Stimulated activated CD4-positive, alpha-beta T cell treated with anti-CD3 and anti-CD28 coated beads, Interleukin-12 subunit alpha, Interleukin-12 subunit beta, amount 100 ng/mL, for 24 hours (primary cell): ENCODE results near the gene DDIT3.

ENCODE experiments used
- DNase-seq, 2 experiments: peaks; one replicate each; pipeline ENCODE4 v3.0.0-alpha.2; 2020; ENCODE audit warnings: low read depth in 2 of 2

Gene DDIT3

GRCh38 chr12:57547288-57548012 is 27.1 kb upstream of the DDIT3 start:
- no peak for DNase-seq

GRCh38 chr12:57546438-57547287 is 26.3 kb upstream of the DDIT3 start, which contains the start of gene DCTN2:
TSS of gene DCTN2 (minus strand) at chr12:57547192. CDS start at chr12:57547063, 129 bp downstream.
- DNase-seq = peak; percentile 87 to 95

- no peak for DNase-seq
Measured at GRCh38 chr12:57545809-57546437, 25.6 kb upstream of the DDIT3 start.

- no peak for DNase-seq
Measured at GRCh38 chr12:57543581-57543980, 23.3 kb upstream of the DDIT3 start.

- DNase-seq = no peak
Measured at GRCh38 chr12:57541717-57542116, 21.4 kb upstream of the DDIT3 start.

- no peak for DNase-seq
Measured at GRCh38 chr12:57541001-57541400, 20.7 kb upstream of the DDIT3 start.

- no peak for DNase-seq
Measured at GRCh38 chr12:57539134-57539768, 18.9 kb upstream of the DDIT3 start.

GRCh38 chr12:57536597-57536942 is 16.3 kb upstream of the DDIT3 start:
- DNase-seq = no peak

GRCh38 chr12:57535764-57536596 is 15.7 kb upstream of the DDIT3 start:
- no peak for DNase-seq

- no peak for DNase-seq
Measured at GRCh38 chr12:57534991-57535543, 14.8 kb upstream of the DDIT3 start.

GRCh38 chr12:57534250-57534649 is 13.9 kb upstream of the DDIT3 start:
- no peak for DNase-seq

GRCh38 chr12:57533108-57533507 is 12.8 kb upstream of the DDIT3 start:
- DNase-seq = no peak

- no peak for DNase-seq
Measured at GRCh38 chr12:57531836-57532235, 11.5 kb upstream of the DDIT3 start.

- no peak for DNase-seq
Measured at GRCh38 chr12:57530396-57531142, 10.3 kb upstream of the DDIT3 start.

GRCh38 chr12:57529831-57530230 is 9.5 kb upstream of the DDIT3 start:
- DNase-seq = no peak

GRCh38 chr12:57528831-57529555 is 8.7 kb upstream of the DDIT3 start:
- no peak for DNase-seq

GRCh38 chr12:57528176-57528575 is 7.9 kb upstream of the DDIT3 start:
- no peak for DNase-seq

- DNase-seq = no peak
Measured at GRCh38 chr12:57527184-57527583, 6.9 kb upstream of the DDIT3 start.

- no peak for DNase-seq
Measured at GRCh38 chr12:57526477-57527126, 6.3 kb upstream of the DDIT3 start.
